Breast epithelium (tissue), 4 donors: Measurements from ENCODE around the gene PLA2G2D. TPM values are rescaled to one million over a fixed set of nuclear protein-coding genes. Genes with fewer than 3 reads are reported as not detected.

ENCODE experiments used
- DNase-seq, 2 donors: peaks; one replicate each; pipeline ENCODE4 v3.0.0-alpha.2; 2019; ENCODE audit warnings: low spot score in 2 of 2
- H3K27ac ChIP-seq, 2 donors: fragments of 200-600 bp; sonication (generic) in 1 of 2; one replicate each; pipeline ENCODE4 v1.5.1; 2016 to 2019; ENCODE audit warnings: mild to moderate bottlenecking in 1 of 2
- H3K27me3 ChIP-seq, 2 donors: fragments of 200-600 bp; sonication (generic) in 1 of 2; one replicate each; pipeline versions ENCODE4 v1.5.1 to v1.6.0; 2017 to 2019; ENCODE audit warnings: control low read depth in 1 of 2, mild to moderate bottlenecking in 1 of 2
- H3K36me3 ChIP-seq: fragments of 200-600 bp; one replicate; pipeline ENCODE4 v1.5.1; 2019
- H3K4me1 ChIP-seq, 2 donors: fragments of 200-600 bp; sonication (generic); one replicate each; pipeline ENCODE4 v1.5.1; 2016 to 2019; ENCODE audit warnings: control low read depth in 1 of 2
- H3K4me3 ChIP-seq, 3 donors: fragments of 200-600 bp; sonication (generic); 1 replicate in 2 of 3; 2 replicates in 1 of 3; pipeline ENCODE4 v1.5.1; 2016 to 2019; ENCODE audit warnings: mild to moderate bottlenecking in 3 of 3, moderate library complexity in 2 of 3
- H3K9me3 ChIP-seq, 2 donors: fragments of 200-600 bp; sonication (generic) in 1 of 2; one replicate each; pipeline ENCODE4 v1.5.1; 2016 to 2019; ENCODE audit warnings: control low read depth in 1 of 2
- CTCF ChIP-seq, 3 donors: fragments of 450-650 bp; IDR thresholded peaks; one replicate each; pipeline ENCODE4 v1.5.1; 2016 to 2017; ENCODE audit warnings: antibody characterized with exemption in 3 of 3, mild to moderate bottlenecking in 3 of 3, moderate library complexity in 3 of 3
- POLR2A ChIP-seq: fragments of 450-650 bp; IDR thresholded peaks from one replicate; pipeline ENCODE4 v1.6.1; 2016; ENCODE audit warnings: antibody characterized with exemption, mild to moderate bottlenecking, moderate library complexity
- POLR2AphosphoS5 ChIP-seq, 3 donors: sonication (generic); formaldehyde crosslinking; IDR thresholded peaks; one replicate each; pipeline ENCODE4 v1.6.1; 2017; ENCODE audit warnings: antibody characterized with exemption in 3 of 3
- intact Hi-C: fragments of 100-400 bp; cut with DNase I; formaldehyde crosslinking; loops from one replicate; pipeline ENCODE4 v1.15.1; 2023; ENCODE audit warnings: low total_unique reads
- total RNA-seq, 3 donors: library from RNA; depleted of rRNA; stranded (reverse); fragments of >200 nt; gene quantifications; one replicate each; pipeline ENCODE4 v1.1.0, GENCODE V29; 2016

Gene PLA2G2D
- total RNA-seq, 3 donors from 2014 or later, result 0.44 TPM; not detected in 2

- Histone ChIP-seq H3K4me1 (no peaks in the 10 kb centered on the region), H3K36me3 (no peaks in the 10 kb centered on the region), H3K27me3 (no peaks in the 10 kb centered on the region), H3K27ac (peak overlapping the region in 1 of 2 donors; percentile 78), H3K4me3 (no peak overlapping the region), H3K9me3 (peaks cover 0 to 3% of the 10 kb centered on the region in 2 donors)
- intact Hi-C loops, result no loop called here
- no peak for TF ChIP-seq CTCF (IDR thresholded peaks at IDR 0.05)
- TF ChIP-seq POLR2A, result no peak
- no peak for TF ChIP-seq POLR2AphosphoS5 (IDR thresholded peaks at IDR 0.05)
- no peak for DNase-seq
Observed at GRCh38 chr1:20095564-20096434, 23.5 kb downstream of the PLA2G2D start.

- Histone ChIP-seq H3K27ac (peak overlapping the region; percentile 71 to 78), H3K36me3 (no peaks in the 10 kb centered on the region), H3K27me3 (no peaks in the 10 kb centered on the region), H3K4me3 (no peak overlapping the region), H3K9me3 (peaks cover 0 to 3% of the 10 kb centered on the region in 2 donors), H3K4me1 (no peaks in the 10 kb centered on the region)
- DNase-seq, result peak in 1 of 2 donors; percentile 53
- TF ChIP-seq POLR2AphosphoS5 (IDR thresholded peaks at IDR 0.05) (peak in 2 of 3 donors; percentile 67 to 80), CTCF (IDR thresholded peaks at IDR 0.05) (no peak)
- intact Hi-C loops, result no loop called here
Observed at GRCh38 chr1:20093940-20094391, 25.4 kb downstream of the PLA2G2D start.

- intact Hi-C loops, result no loop called here
- no peaks in the 10 kb centered on the region for H3K4me1 ChIP-seq
- H3K9me3 ChIP-seq, result peaks cover 0 to 3% of the 10 kb centered on the region in 2 donors
- no peak for DNase-seq
- no peak for TF ChIP-seq CTCF (IDR thresholded peaks at IDR 0.05)
- no peak for TF ChIP-seq POLR2A
- no peak for TF ChIP-seq POLR2AphosphoS5 (IDR thresholded peaks at IDR 0.05)
- no peaks in the 10 kb centered on the region for H3K27me3 ChIP-seq
- H3K4me3 ChIP-seq, result no peak overlapping the region
- peak overlapping the region; percentile 71 to 78 for H3K27ac ChIP-seq
- no peaks in the 10 kb centered on the region for H3K36me3 ChIP-seq
Observed at GRCh38 chr1:20093303-20093702, 26.0 kb downstream of the PLA2G2D start.

GRCh38 chr1:20090641-20091040 is 28.7 kb downstream of the PLA2G2D start:
- no peaks in the 10 kb centered on the region for H3K4me1 ChIP-seq
- intact Hi-C loops, result no loop called here
- no peak overlapping the region for H3K27ac ChIP-seq
- H3K4me3 ChIP-seq, result no peak overlapping the region
- H3K36me3 ChIP-seq, result no peaks in the 10 kb centered on the region
- no peaks in the 10 kb centered on the region for H3K27me3 ChIP-seq
- TF ChIP-seq CTCF (IDR thresholded peaks at IDR 0.05), result no peak
- TF ChIP-seq POLR2A, result no peak
- no peak for TF ChIP-seq POLR2AphosphoS5 (IDR thresholded peaks at IDR 0.05)
- no peaks in the 10 kb centered on the region for H3K9me3 ChIP-seq
- no peak for DNase-seq

- Histone ChIP-seq H3K4me3 (no peak overlapping the region), H3K4me1 (no peaks in the 10 kb centered on the region), H3K27me3 (no peaks in the 10 kb centered on the region), H3K27ac (no peak overlapping the region), H3K36me3 (no peaks in the 10 kb centered on the region), H3K9me3 (no peaks in the 10 kb centered on the region)
- DNase-seq, result no peak
- intact Hi-C loops, result no loop called here
- TF ChIP-seq CTCF (IDR thresholded peaks at IDR 0.05) (no peak), POLR2AphosphoS5 (IDR thresholded peaks at IDR 0.05) (no peak), POLR2A (no peak)
Observed at GRCh38 chr1:20090119-20090518, 29.2 kb downstream of the PLA2G2D start.
